Measurements from ENCODE around the gene CNTLN.

GRCh38 chr9:17140418-17140817 is 5.6 kb downstream of the CNTLN start:
- no peak for TF ChIP-seq POLR2A (IDR thresholded peaks at IDR 0.05; ENCODE audit: control extremely low read depth in 1 of 2, low read depth in 2 of 2, low read length in 2 of 2)
- no peak for TF ChIP-seq CHD2 (IDR thresholded peaks at IDR 0.05; ENCODE audit: low read length)
- no peak for TF ChIP-seq PHF8 (conservative IDR thresholded peaks at IDR 0.05; ENCODE audit: low read depth, low read length)
- TF ChIP-seq POLR2AphosphoS5 (IDR thresholded peaks at IDR 0.05; ENCODE audit: low read depth, low read length) = no peak
- TF ChIP-seq POU5F1 (IDR thresholded peaks at IDR 0.05; ENCODE audit: low read depth, low read length) = no peak
- no peak for TF ChIP-seq CTCF (IDR thresholded peaks at IDR 0.05; ENCODE audit: control extremely low read depth in 1 of 3, insufficient read depth in 1 of 3, low read depth in 1 of 3, low read length in 3 of 3)
- TF ChIP-seq SP1 (IDR thresholded peaks at IDR 0.05; ENCODE audit: low read depth, low read length) = no peak
- TF ChIP-seq MAX (IDR thresholded peaks at IDR 0.05) = no peak
- no peak for TF ChIP-seq CEBPB (IDR thresholded peaks at IDR 0.05; ENCODE audit: low read depth, low read length)
- no peak for TF ChIP-seq RFX5 (IDR thresholded peaks at IDR 0.05; ENCODE audit: borderline replicate concordance, low read depth, low read length)
